Kidney epithelial cell (primary cell): ENCODE data around the gene CDH1. TPM values are rescaled to one million over a fixed set of nuclear protein-coding genes. Genes with fewer than 3 reads are reported as not detected.

ENCODE experiments used
- DNase-seq: peaks from one replicate; pipeline ENCODE4 v3.0.0-alpha.2; 2010; ENCODE audit warnings: low read depth
- H3K27me3 ChIP-seq: 2 replicates; pipeline ENCODE4 v1.6.0; 2011; ENCODE audit warnings: low read length; ENCODE audit not compliant: control insufficient read depth, insufficient read depth
- H3K36me3 ChIP-seq: 2 replicates; pipeline ENCODE4 v1.5.1; 2011; ENCODE audit warnings: low read length; ENCODE audit not compliant: control insufficient read depth, insufficient read depth
- H3K4me3 ChIP-seq: 2 replicates; pipeline ENCODE4 v1.5.1; 2011; ENCODE audit warnings: low read depth, mild to moderate bottlenecking, control low read depth, low read length
- total RNA-seq: library from RNA; depleted of rRNA; stranded (reverse); fragments of >200 nt; gene quantifications from 2 replicates; pipeline ENCODE4 v1.2.3, GENCODE V29; 2015
- TF ChIP-seq, protein P1 (sequence below): IDR thresholded peaks from 2 replicates; pipeline ENCODE4 v1.5.1; 2011; ENCODE audit warnings: mild to moderate bottlenecking, moderate library complexity, low read length, control low read depth, inconsistent platforms; ENCODE audit not compliant: insufficient read depth, poor library complexity, severe bottlenecking

CDH1 gene
- total RNA-seq, 1 donor from 2014 or later: 85.8 TPM

DNA sequence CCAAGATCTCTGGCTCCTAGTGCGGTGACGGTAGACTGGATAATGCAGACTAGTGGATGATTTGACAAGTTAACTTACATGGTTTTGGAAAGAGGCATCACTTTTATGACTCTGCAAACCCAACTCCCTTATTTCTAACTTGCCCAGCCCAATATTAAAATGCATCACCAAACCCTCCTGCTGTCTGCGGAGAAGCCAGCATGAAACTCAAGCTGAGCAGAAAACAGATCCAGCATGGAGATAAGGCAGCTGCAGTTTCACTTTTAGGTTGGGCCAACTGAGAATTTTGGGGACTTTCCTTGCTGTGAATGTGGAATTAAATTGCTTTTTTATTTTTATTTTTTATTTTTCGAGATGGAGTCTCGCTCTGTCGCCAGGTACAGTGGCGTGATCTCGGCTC is 27.8 kb downstream of the CDH1 start:
- H3K4me3 ChIP-seq: no peak overlapping the region
- H3K27me3 ChIP-seq: no peaks in the 10 kb centered on the region
- no peak for DNase-seq
- TF ChIP-seq, protein P1, sequence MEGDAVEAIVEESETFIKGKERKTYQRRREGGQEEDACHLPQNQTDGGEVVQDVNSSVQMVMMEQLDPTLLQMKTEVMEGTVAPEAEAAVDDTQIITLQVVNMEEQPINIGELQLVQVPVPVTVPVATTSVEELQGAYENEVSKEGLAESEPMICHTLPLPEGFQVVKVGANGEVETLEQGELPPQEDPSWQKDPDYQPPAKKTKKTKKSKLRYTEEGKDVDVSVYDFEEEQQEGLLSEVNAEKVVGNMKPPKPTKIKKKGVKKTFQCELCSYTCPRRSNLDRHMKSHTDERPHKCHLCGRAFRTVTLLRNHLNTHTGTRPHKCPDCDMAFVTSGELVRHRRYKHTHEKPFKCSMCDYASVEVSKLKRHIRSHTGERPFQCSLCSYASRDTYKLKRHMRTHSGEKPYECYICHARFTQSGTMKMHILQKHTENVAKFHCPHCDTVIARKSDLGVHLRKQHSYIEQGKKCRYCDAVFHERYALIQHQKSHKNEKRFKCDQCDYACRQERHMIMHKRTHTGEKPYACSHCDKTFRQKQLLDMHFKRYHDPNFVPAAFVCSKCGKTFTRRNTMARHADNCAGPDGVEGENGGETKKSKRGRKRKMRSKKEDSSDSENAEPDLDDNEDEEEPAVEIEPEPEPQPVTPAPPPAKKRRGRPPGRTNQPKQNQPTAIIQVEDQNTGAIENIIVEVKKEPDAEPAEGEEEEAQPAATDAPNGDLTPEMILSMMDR: no peak
- no peaks in the 10 kb centered on the region for H3K36me3 ChIP-seq

DNA sequence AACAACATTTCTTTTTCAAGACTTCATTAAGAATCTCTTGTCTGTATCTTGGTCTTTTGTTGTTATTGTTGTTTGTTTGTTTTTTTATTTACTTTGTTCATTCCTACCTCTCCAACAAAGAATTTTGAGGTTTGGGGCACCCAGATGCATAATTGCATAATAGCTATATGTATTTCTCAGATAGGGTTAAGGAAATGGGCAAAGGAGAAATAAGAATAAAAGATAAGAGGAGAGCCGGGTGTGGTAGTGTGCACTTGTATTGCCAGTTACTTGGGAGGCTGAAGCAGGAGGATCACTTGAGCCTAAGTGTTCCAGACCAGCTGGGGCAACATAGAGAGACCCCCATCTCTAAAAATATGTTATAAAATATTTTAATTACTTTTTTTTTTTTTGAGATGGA is 30.5 kb downstream of the CDH1 start:
- Histone ChIP-seq H3K36me3 (no peaks in the 10 kb centered on the region), H3K4me3 (no peak overlapping the region), H3K27me3 (no peaks in the 10 kb centered on the region)
- TF ChIP-seq, protein P1: no peak
- DNase-seq: no peak

DNA sequence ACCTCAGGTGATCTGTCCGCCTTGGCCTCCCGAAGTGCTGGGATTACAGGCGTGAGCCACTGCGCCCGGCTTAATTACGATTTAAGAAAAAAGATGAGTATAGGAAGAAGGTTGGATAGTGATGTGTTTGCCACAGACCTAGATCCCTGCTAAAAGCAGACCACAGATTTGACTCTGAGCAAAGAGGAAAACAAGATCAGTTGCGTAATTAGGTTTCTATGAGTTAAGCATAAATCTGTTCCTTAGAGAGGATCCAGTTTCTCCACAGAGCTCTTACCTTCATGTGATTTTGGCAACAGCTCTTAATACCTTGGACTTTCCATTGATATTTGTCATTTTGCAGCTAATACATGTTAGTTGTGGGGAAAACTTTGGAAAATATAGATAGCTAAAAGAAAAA is 31.1 kb downstream of the CDH1 start:
- TF ChIP-seq, protein P1: no peak
- Histone ChIP-seq H3K27me3 (no peaks in the 10 kb centered on the region), H3K4me3 (no peak overlapping the region), H3K36me3 (no peaks in the 10 kb centered on the region)
- DNase-seq: no peak

DNA sequence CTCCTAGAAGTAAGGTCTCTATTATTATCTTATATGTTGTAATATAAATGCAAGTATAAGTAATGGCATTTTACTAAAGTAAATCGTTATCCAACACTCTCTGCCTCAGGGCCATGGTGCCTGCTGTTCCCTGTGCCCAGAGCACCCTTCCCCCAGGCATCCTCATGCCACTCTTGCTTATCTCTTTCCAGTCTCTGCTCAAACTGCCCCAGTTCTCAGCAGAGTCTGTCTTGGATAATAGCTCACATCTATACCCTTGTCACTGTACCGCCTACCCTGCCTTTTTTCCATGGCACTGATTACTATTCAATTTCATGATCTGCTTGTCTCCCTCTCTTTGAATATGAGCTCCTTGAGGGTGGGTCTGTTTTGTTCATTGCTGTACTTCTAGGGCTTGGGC is 31.7 kb downstream of the CDH1 start:
- TF ChIP-seq, protein P1: no peak
- no peaks in the 10 kb centered on the region for H3K36me3 ChIP-seq
- H3K4me3 ChIP-seq: no peak overlapping the region
- DNase-seq: no peak
- H3K27me3 ChIP-seq: no peaks in the 10 kb centered on the region

DNA sequence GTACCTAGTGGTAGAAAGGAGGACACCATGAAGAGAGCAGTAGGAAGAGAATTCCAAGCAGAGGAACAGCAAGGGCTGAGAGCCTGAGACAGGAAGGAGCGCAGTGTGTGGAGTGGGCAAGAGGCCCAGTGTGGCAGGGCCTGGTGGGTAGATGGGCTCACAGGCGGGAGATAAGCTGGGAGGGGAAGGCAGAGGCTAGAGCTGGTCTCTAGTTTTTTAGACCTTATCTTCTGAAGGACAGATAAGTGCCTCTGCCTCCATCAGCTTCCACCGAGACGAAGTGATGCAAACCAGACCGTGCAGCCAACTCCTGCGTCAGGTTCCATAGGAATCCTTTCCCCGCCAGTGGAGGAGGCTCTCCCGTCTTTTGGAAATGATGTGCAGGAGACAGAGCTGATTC is 33.6 kb downstream of the CDH1 start:
- DNase-seq: no peak
- TF ChIP-seq, protein P1: no peak
- H3K36me3 ChIP-seq: no peaks in the 10 kb centered on the region
- H3K27me3 ChIP-seq: no peaks in the 10 kb centered on the region
- H3K4me3 ChIP-seq: no peak overlapping the region

DNA sequence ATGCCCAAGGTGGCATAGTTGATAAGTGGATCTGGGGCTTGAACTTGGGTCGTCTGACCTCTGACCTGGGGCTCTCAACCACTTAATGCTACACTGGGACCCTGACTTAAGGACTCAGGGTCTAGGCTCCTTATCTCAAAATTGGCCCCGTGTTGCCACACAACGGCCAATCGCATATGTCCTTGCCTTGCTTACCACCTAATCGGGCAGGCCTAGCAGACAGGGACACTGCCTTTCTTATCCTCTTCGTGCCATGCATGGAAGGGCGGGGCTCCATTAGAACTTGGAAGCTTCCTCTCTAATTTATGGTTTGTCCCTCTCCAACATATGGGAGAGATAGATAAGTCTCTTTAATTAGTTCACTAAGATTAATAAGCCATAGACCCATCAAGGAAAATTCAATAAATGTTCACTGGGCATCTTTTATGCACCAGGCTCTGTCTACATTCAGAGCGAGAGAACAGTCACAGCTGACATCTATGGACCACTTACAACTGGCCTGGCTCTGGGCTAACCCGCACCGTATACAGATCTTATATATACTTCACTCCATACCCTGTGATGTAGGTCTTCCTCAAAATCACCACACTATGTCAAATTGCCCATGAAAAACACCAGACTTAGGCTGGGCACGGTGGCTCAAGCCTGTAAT is 35.1 kb downstream of the CDH1 start:
- Histone ChIP-seq H3K27me3 (no peaks in the 10 kb centered on the region), H3K36me3 (no peaks in the 10 kb centered on the region), H3K4me3 (no peak overlapping the region)
- DNase-seq: no peak
- TF ChIP-seq, protein P1: no peak
